GM19239 (cell line): ENCODE data around the gene FAM110A.
"Not testable (repeated sequence)": the region's sequence is repeated elsewhere in the genome, so short reads cannot be mapped to it uniquely, and the experiment has no call there.

Source experiments
- DNase-seq: peaks from one replicate; pipeline ENCODE4 v3.0.0; 2011; ENCODE audit warnings: low spot score; ENCODE audit not compliant: insufficient read length
- FAIRE-seq: peaks from 2 replicates; lab custom pipeline; 2011; peaks lifted over from hg19 to GRCh38; lab: Jason Lieb, UNC

FAM110A gene

DNA sequence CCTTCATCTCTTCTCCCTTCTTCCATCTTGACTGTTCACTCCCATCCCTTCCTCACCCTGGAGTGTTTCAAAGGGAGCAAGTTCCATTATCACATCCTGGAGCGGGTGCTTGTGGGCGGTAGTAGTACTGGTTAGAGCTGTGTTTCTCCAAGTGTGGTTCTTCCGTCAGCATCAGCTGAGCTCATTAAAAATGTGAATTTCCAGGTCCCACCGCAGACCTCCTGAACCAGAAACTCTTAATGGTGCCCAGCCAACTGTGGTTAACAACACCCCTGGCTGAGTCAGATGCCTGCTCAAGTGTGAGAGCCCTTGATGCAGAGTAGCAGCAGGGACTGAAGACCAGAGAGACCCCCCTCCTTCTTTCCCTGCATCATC is 58.2 kb downstream of the FAM110A start:
- FAIRE-seq (no peak), DNase-seq (no peak)

- not testable (repeated sequence) for DNase-seq, FAIRE-seq
These were observed 58.9 kb downstream of the FAM110A start for GRCh38 chr20:892371-892770.
